Heart left ventricle (tissue), 13 donors: Measurements from ENCODE around the gene TNRC18.

Source experiments
- CTCF ChIP-seq, 12 donors: fragments of 200-600 bp; sonication (generic) in 4 of 12; IDR thresholded peaks; one replicate each; pipeline versions ENCODE4 v1.5.0 to v1.8.0; 2018 to 2022; ENCODE audit warnings: antibody characterized with exemption in 12 of 12, mild to moderate bottlenecking in 5 of 12
- POLR2A ChIP-seq, 2 donors: fragments of 450-650 bp; IDR thresholded peaks; one replicate each; pipeline ENCODE4 v1.6.1; 2017; ENCODE audit warnings: antibody characterized with exemption in 2 of 2, mild to moderate bottlenecking in 2 of 2, moderate library complexity in 2 of 2
- donor health status: ischemic (EF 13 %, LVEDD 7.1; RV severe dilation, severe dysfunction).
- donor health status: DM: no; HTN: yes; CAD: no.
- donor health status: DM: no; HTN: no; CAD: no.
- donor health status: ischemic (EF 25% LVEDD 6.9; RV normal size, moderate dysfunction).
- donor health status: ischemic (EF 25% LVEDD 5.7; RV mildly dilated, moderate dysfunction).
- donor health status: ischemic (EF 35%, LVEDD 5.7; RV mildly dilated, moderate dysfunction).
- donor health status: nonischemic (EF 11% LVEDD 7.7; RV severe dilation, severe dysfunction).
- donor health status: DM: yes; HTN: yes; CAD: no.
- donor health status: PGD.
- donor health status: ischemic (EF 29% LVEDD 5.4; RV normal size, mild dysfunction).
- donor health status: nonischemic (EF 23%, LVEDD 6.1; RV moderate dilation, normal function).

GRCh38 chr7:5374464-5374863 is 49.2 kb downstream of the TNRC18 start:
- no peak for TF ChIP-seq CTCF (IDR thresholded peaks at IDR 0.05)
- TF ChIP-seq POLR2A (IDR thresholded peaks at IDR 0.05): no peak
